ENCODE measurements around the gene CREBBP.

CREBBP gene

GRCh38 chr16:3762107-3762750, 118.3 kb downstream of the CREBBP start:
- no peak for DNase-seq (ENCODE audit: insufficient read length, low spot score)
- no peak for FAIRE-seq
- TF ChIP-seq POLR2AphosphoS5 (IDR thresholded peaks at IDR 0.05; ENCODE audit: low read depth, low read length): no peak
- no peak for TF ChIP-seq PAX5 (IDR thresholded peaks at IDR 0.05; ENCODE audit: insufficient read depth, low read length, severe bottlenecking)

GRCh38 chr16:3761375-3762106, 119.0 kb downstream of the CREBBP start:
- no peak for DNase-seq (ENCODE audit: insufficient read length, low spot score)
- FAIRE-seq: no peak
- TF ChIP-seq PAX5 (IDR thresholded peaks at IDR 0.05; ENCODE audit: insufficient read depth, low read length, severe bottlenecking) (no peak), POU2F2 (IDR thresholded peaks at IDR 0.05; ENCODE audit: low read depth, low read length) (no peak), POLR2A (IDR thresholded peaks at IDR 0.05; ENCODE audit: low read depth, low read length) (no peak), TAF1 (IDR thresholded peaks at IDR 0.05; ENCODE audit: low read depth, low read length) (no peak), SPI1 (IDR thresholded peaks at IDR 0.05; ENCODE audit: low read depth, low read length) (no peak)

- FAIRE-seq (no peak), DNase-seq (ENCODE audit: insufficient read length, low spot score) (no peak)
- TF ChIP-seq TAF1 (IDR thresholded peaks at IDR 0.05; ENCODE audit: low read depth, low read length): no peak
- TF ChIP-seq PAX5 (IDR thresholded peaks at IDR 0.05; ENCODE audit: insufficient read depth, low read length, severe bottlenecking): no peak
- no peak for TF ChIP-seq POLR2AphosphoS5 (IDR thresholded peaks at IDR 0.05; ENCODE audit: low read depth, low read length)
- no peak for TF ChIP-seq POLR2A (IDR thresholded peaks at IDR 0.05; ENCODE audit: low read depth, low read length)
- TF ChIP-seq POU2F2 (IDR thresholded peaks at IDR 0.05; ENCODE audit: low read depth, low read length): no peak
- TF ChIP-seq SPI1 (IDR thresholded peaks at IDR 0.05; ENCODE audit: low read depth, low read length): no peak
These were observed 120.0 kb downstream of the CREBBP start for GRCh38 chr16:3760518-3760917.

- FAIRE-seq: no peak
- no peak for DNase-seq (ENCODE audit: insufficient read length, low spot score)
- TF ChIP-seq PAX5 (IDR thresholded peaks at IDR 0.05; ENCODE audit: insufficient read depth, low read length, severe bottlenecking): no peak
- TF ChIP-seq POLR2AphosphoS5 (IDR thresholded peaks at IDR 0.05; ENCODE audit: low read depth, low read length): no peak
- no peak for TF ChIP-seq POLR2A (IDR thresholded peaks at IDR 0.05; ENCODE audit: low read depth, low read length)
- no peak for TF ChIP-seq SPI1 (IDR thresholded peaks at IDR 0.05; ENCODE audit: low read depth, low read length)
- no peak for TF ChIP-seq POU2F2 (IDR thresholded peaks at IDR 0.05; ENCODE audit: low read depth, low read length)
- TF ChIP-seq TAF1 (IDR thresholded peaks at IDR 0.05; ENCODE audit: low read depth, low read length): no peak
These were observed 120.8 kb downstream of the CREBBP start for GRCh38 chr16:3759736-3760135.

GRCh38 chr16:3756113-3756512, 124.4 kb downstream of the CREBBP start:
- DNase-seq (ENCODE audit: insufficient read length, low spot score): no peak
- TF ChIP-seq POLR2A (IDR thresholded peaks at IDR 0.05; ENCODE audit: low read depth, low read length) (no peak), SPI1 (IDR thresholded peaks at IDR 0.05; ENCODE audit: low read depth, low read length) (no peak), PAX5 (IDR thresholded peaks at IDR 0.05; ENCODE audit: insufficient read depth, low read length, severe bottlenecking) (no peak), POU2F2 (IDR thresholded peaks at IDR 0.05; ENCODE audit: low read depth, low read length) (no peak), POLR2AphosphoS5 (IDR thresholded peaks at IDR 0.05; ENCODE audit: low read depth, low read length) (no peak), TAF1 (IDR thresholded peaks at IDR 0.05; ENCODE audit: low read depth, low read length) (no peak)
- FAIRE-seq: no peak

GRCh38 chr16:3755249-3755648, 125.3 kb downstream of the CREBBP start:
- no peak for DNase-seq (ENCODE audit: insufficient read length, low spot score)
- no peak for FAIRE-seq
- TF ChIP-seq POLR2A (IDR thresholded peaks at IDR 0.05; ENCODE audit: low read depth, low read length): no peak
- no peak for TF ChIP-seq PAX5 (IDR thresholded peaks at IDR 0.05; ENCODE audit: insufficient read depth, low read length, severe bottlenecking)
- no peak for TF ChIP-seq SPI1 (IDR thresholded peaks at IDR 0.05; ENCODE audit: low read depth, low read length)
- TF ChIP-seq POLR2AphosphoS5 (IDR thresholded peaks at IDR 0.05; ENCODE audit: low read depth, low read length): no peak
- TF ChIP-seq POU2F2 (IDR thresholded peaks at IDR 0.05; ENCODE audit: low read depth, low read length): no peak
- no peak for TF ChIP-seq TAF1 (IDR thresholded peaks at IDR 0.05; ENCODE audit: low read depth, low read length)

GRCh38 chr16:3754772-3755171, 125.7 kb downstream of the CREBBP start:
- DNase-seq (ENCODE audit: insufficient read length, low spot score) (no peak), FAIRE-seq (no peak)
- TF ChIP-seq SPI1 (IDR thresholded peaks at IDR 0.05; ENCODE audit: low read depth, low read length) (no peak), PAX5 (IDR thresholded peaks at IDR 0.05; ENCODE audit: insufficient read depth, low read length, severe bottlenecking) (no peak), TAF1 (IDR thresholded peaks at IDR 0.05; ENCODE audit: low read depth, low read length) (no peak), POU2F2 (IDR thresholded peaks at IDR 0.05; ENCODE audit: low read depth, low read length) (no peak), POLR2A (IDR thresholded peaks at IDR 0.05; ENCODE audit: low read depth, low read length) (no peak), POLR2AphosphoS5 (IDR thresholded peaks at IDR 0.05; ENCODE audit: low read depth, low read length) (no peak)

GRCh38 chr16:3754081-3754703, 126.3 kb downstream of the CREBBP start:
- no peak for FAIRE-seq
- no peak for TF ChIP-seq POLR2AphosphoS5 (IDR thresholded peaks at IDR 0.05; ENCODE audit: low read depth, low read length)
- TF ChIP-seq TAF1 (IDR thresholded peaks at IDR 0.05; ENCODE audit: low read depth, low read length): no peak
- TF ChIP-seq POLR2A (IDR thresholded peaks at IDR 0.05; ENCODE audit: low read depth, low read length): no peak
- no peak for TF ChIP-seq POU2F2 (IDR thresholded peaks at IDR 0.05; ENCODE audit: low read depth, low read length)
- no peak for TF ChIP-seq PAX5 (IDR thresholded peaks at IDR 0.05; ENCODE audit: insufficient read depth, low read length, severe bottlenecking)
- no peak for TF ChIP-seq SPI1 (IDR thresholded peaks at IDR 0.05; ENCODE audit: low read depth, low read length)
- DNase-seq (ENCODE audit: insufficient read length, low spot score): no peak

GRCh38 chr16:3752984-3753383, 127.5 kb downstream of the CREBBP start:
- no peak for TF ChIP-seq POLR2A (IDR thresholded peaks at IDR 0.05; ENCODE audit: low read depth, low read length)
- TF ChIP-seq PAX5 (IDR thresholded peaks at IDR 0.05; ENCODE audit: insufficient read depth, low read length, severe bottlenecking): no peak
- TF ChIP-seq POLR2AphosphoS5 (IDR thresholded peaks at IDR 0.05; ENCODE audit: low read depth, low read length): no peak
- TF ChIP-seq SPI1 (IDR thresholded peaks at IDR 0.05; ENCODE audit: low read depth, low read length): no peak
- TF ChIP-seq POU2F2 (IDR thresholded peaks at IDR 0.05; ENCODE audit: low read depth, low read length): no peak
- no peak for TF ChIP-seq TAF1 (IDR thresholded peaks at IDR 0.05; ENCODE audit: low read depth, low read length)
- FAIRE-seq: no peak
- DNase-seq (ENCODE audit: insufficient read length, low spot score): no peak
